ENCODE data around the gene CLDN2. TPM values are rescaled to one million over a fixed set of nuclear protein-coding genes. Genes with fewer than 3 reads are reported as not detected.
"Not testable (repeated sequence)": the region's sequence is repeated elsewhere in the genome, so short reads cannot be mapped to it uniquely, and the experiment has no call there.

CLDN2 gene
- total RNA-seq, 1 experiment from 2014 or later: 0.10 TPM

DNA sequence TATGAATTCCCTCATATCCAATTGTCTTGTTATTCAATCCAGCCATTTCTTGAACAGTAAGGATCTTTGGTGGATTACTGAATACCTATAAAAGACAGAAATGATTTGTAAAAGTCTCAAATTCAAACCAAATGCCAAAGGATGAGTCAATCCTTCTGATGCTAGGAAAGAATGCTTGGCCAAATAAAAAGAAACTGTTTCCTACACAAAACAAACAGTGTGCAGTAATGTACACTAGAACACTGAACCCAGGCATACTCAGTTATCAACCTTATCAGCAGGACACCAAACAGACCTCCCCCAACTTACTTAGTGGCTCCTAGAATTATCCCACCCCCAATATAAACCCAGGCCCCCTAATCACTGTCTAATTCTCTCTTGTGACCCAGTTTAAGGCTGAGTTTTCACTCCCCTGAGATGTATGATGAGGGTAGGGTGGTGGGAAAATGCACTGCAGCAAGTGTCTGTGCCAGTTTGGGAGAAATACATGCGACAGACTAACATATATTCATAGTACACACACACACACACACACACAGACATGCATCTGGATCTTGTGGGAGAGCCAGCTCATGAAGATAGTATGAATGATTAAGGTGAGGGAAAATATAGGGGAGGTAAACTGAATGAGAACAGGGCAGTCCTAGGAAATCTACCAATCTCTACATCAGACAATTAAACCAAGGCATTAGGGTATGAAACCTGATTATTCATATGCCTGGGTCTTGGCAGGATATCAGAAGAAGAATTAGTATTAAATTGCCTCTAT lies 35.0 kb downstream of the CLDN2 start:
- DNase-seq (ENCODE audit: low read depth): peak; percentile 21

DNA sequence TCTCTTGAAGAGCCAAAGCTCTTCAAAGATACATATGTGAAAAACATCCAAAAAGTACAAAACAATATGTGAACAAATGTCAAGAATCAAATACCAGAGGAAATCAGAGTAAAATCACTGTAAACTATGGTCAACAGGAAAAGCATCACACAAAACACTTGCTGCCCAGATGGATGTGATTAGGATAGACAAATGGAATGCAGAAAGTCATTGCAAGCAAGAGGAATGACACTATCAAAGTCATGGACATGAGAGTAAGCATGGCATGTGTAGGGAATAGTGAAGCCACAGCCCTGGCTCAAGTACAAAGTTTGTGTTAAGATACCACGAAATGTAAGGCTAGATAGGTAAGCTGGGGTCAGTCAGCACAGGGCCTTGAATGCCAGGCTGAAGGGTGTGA lies 37.7 kb downstream of the CLDN2 start:
- DNase-seq (ENCODE audit: low read depth): no peak

DNA sequence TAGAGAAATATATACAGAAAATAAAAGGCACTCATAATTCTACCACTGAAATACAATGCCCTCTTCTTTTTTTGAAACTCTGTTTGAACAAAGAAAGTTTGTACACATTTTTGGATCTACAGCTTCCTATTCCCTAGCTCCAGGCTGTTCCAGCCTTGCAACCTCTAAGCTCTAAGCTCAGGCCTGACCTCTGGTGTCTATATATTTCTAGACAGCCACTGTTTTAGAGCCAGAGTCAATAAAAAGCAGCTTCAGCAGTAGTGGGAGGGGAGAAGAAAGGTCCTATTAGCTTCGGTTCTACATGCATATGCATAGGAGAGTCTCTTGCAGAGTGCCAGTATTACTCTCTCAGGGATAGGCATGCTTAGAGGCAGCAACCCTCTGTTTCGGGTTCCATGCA lies 39.7 kb downstream of the CLDN2 start:
- peak; percentile 42 for DNase-seq (ENCODE audit: low read depth)

DNA sequence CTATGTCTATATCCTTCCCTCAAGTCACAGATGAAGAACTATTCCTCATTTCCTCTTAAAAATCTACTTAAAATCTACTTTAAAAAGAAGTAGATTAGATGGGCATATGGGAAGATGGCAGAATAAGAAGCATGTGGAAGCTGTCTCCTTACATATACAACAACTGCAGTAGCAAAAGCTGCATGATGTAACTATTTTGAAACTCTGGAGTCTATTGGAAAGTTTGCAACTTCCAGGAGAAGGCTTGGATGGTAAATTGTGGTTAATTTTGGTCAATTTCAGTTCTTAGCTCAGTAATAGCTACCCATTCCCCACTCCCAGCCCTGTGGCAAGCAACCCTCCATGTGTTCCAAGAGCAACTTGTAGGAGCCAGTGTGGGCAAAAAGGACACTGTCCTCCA lies 42.9 kb downstream of the CLDN2 start:
- DNase-seq (ENCODE audit: low read depth): no peak

GRCh38 chrX:106964290-106964689 lies 44.1 kb downstream of the CLDN2 start:
- DNase-seq (ENCODE audit: low read depth): no peak

DNA sequence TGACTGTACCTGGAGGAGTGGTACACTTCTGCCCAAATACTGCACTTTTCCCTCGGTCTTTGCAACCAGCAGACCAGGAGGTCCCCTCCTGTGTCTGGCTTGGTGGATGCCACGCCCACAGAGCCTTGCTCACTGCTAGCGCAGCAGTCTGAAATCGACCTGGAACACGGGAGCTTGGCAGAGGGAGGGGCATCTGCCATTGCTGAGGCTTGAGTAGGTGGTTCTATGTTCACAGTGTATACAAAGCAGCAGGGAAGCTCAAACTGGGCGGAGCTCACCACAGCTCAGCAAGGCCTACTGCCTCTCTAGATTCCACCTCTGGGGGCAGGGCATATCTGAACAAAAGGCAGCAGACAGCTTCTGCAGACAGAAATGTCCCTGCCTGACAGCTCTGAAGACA lies 46.3 kb downstream of the CLDN2 start:
- not testable (repeated sequence) for DNase-seq (ENCODE audit: low read depth)

DNA sequence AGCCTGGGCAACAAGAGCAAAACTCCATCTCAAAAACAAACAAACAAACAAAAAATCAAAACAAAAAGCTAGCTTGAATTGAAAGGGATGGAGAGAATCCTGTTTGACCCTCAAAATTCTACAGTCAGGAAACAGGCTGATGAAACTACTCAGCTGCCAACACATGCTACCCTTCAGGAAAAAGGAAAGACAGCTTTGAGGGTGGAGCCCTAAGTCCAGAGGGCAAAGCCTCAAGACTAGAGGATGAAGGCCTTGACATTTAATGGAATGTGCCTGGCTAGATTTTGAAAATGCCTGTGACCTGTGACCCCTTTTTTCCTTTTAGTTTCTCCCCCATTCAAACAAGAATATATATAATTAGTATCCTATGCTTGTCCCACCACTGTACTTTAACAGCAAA lies 52.7 kb downstream of the CLDN2 start:
- DNase-seq (ENCODE audit: low read depth): no peak

DNA sequence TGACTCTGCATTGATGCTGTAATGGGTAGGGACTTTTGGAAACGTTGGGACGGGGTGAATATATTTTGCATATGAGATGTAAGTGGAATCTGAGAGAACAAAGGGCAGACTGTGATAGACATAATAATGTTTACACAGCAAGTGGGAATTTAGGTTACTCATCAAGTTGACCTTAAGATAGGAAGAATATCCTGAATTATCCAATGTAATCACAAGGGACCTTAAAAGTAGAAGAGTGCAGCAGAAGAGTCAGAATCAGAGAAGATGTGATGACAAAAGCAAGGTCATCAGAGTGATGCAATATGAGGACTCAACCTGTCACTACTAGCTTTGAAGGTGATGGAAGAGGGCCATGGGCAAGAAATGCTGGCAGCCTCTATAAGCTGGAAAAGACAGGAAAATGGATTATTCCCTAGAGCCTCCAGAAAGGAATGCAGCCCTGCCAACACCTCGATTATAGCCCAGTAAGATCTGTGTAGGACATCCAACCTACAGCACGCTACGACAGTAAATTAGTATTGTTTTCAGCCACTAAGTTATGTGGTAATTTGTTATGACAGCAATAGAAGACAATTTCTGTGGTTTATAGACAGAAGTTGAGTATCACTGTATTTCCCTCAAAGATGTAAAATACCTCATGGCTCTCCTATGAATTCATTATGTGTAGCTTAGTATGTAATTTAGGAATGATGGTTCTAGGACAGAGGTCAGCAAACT lies 53.4 kb downstream of the CLDN2 start:
- no peak for DNase-seq (ENCODE audit: low read depth)

- no peak for DNase-seq (ENCODE audit: low read depth)
Observed at GRCh38 chrX:106976416-106976815, 56.2 kb downstream of the CLDN2 start.

Other genes starting within 250 kb of the CLDN2 start
- gene RNF128, start 193.7 kb upstream of the CLDN2 start, total RNA-seq (2014; rRNA removed; shearing (Covaris generic)): 0.30 and 0.64 TPM in 2 replicates
- gene TBC1D8B, start 117.7 kb upstream of the CLDN2 start, total RNA-seq (2014; rRNA removed; shearing (Covaris generic)): 0.94 and 1.9 TPM in 2 replicates
- 0.20 TPM in 1 of 2 replicates, not detected in the other for gene RIPPLY1, start 17.1 kb upstream of the CLDN2 start, total RNA-seq (2014; rRNA removed; shearing (Covaris generic))
- gene MORC4, start 79.8 kb downstream of the CLDN2 start, total RNA-seq (2014; rRNA removed; shearing (Covaris generic)): 14.4 and 14.7 TPM in 2 replicates
- 6.3 and 8.1 TPM in 2 replicates for gene RBM41, start 198.4 kb downstream of the CLDN2 start, total RNA-seq (2014; rRNA removed; shearing (Covaris generic))

Measured in HT1080 (cell line).